Measurements from ENCODE around the gene AKT3.

GRCh38 chr1:243802736-243803135 lies 47.3 kb downstream of the AKT3 start:
- TF ChIP-seq CTCF (optimal IDR thresholded peaks at IDR 0.05 in 1 of 3, IDR thresholded peaks at IDR 0.05 in 1 of 3, conservative IDR thresholded peaks at IDR 0.05 in 1 of 3; ENCODE audit: extremely low read depth in 1 of 3, insufficient read depth in 2 of 3, low read length in 3 of 3) (no peak), EZH2 (IDR thresholded peaks at IDR 0.05; ENCODE audit: low read length) (no peak)
